Neural cell (in vitro differentiated cells): ENCODE measurements around the gene GVQW3. TPM values are rescaled to one million over a fixed set of nuclear protein-coding genes. Genes with fewer than 3 reads are reported as not detected.

Source experiments
- H2AFZ ChIP-seq: fragments of 200-600, 300-800 bp; sonication (generic), shearing (Covaris generic); 2 replicates; pipeline ENCODE4 v1.6.0; 2014; ENCODE audit warnings: low read depth, mild to moderate bottlenecking, antibody characterized with exemption, low read length, moderate library complexity
- H3F3A ChIP-seq: fragments of 200-600 bp; shearing (Covaris generic); 2 replicates; pipeline ENCODE4 v1.6.1; 2016; ENCODE audit warnings: mild to moderate bottlenecking, moderate library complexity, mixed read lengths, antibody characterized with exemption, low read length; ENCODE audit not compliant: insufficient read depth, poor library complexity, severe bottlenecking
- H3K27ac ChIP-seq: fragments of 200-600, 300-800 bp; sonication (generic), shearing (Covaris generic); 2 replicates; pipeline ENCODE4 v1.5.1; 2014; ENCODE audit warnings: mild to moderate bottlenecking, low read length, moderate library complexity
- H3K27me3 ChIP-seq: fragments of 300-800, 200-600 bp; sonication (generic), shearing (Covaris generic); 2 replicates; pipeline ENCODE4 v1.6.0; 2014; ENCODE audit warnings: mild to moderate bottlenecking, low read depth, low read length, moderate library complexity; ENCODE audit not compliant: insufficient read depth
- H3K36me3 ChIP-seq: fragments of 300-800, 200-600 bp; sonication (generic), shearing (Covaris generic); 2 replicates; pipeline ENCODE4 v1.5.1; 2014; ENCODE audit warnings: mild to moderate bottlenecking, antibody characterized with exemption, low read length, moderate library complexity; ENCODE audit not compliant: insufficient read depth
- H3K4me2 ChIP-seq: fragments of 300-800, 200-600 bp; sonication (generic), shearing (Covaris generic); 2 replicates; pipeline ENCODE4 v1.6.0; 2014; ENCODE audit warnings: mild to moderate bottlenecking, low read length
- H3K4me3 ChIP-seq: fragments of 300-800, 200-600 bp; sonication (generic), shearing (Covaris generic); 2 replicates; pipeline ENCODE4 v1.5.1; 2014; ENCODE audit warnings: mild to moderate bottlenecking, low read length, moderate library complexity
- H3K79me2 ChIP-seq: fragments of 200-600 bp; shearing (Covaris generic); replicated peaks from 2 replicates; pipeline ENCODE4 v1.6.0; 2014; ENCODE audit warnings: mild to moderate bottlenecking, low read length, moderate library complexity; ENCODE audit not compliant: insufficient read depth
- H3K9ac ChIP-seq: fragments of 300-800, 200-600 bp; sonication (generic), shearing (Covaris generic); 2 replicates; pipeline ENCODE4 v1.6.1; 2016; ENCODE audit warnings: mild to moderate bottlenecking, low read length, mixed read lengths
- H3K9me2 ChIP-seq: fragments of 200-600 bp; shearing (Covaris generic); 2 replicates; pipeline ENCODE4 v1.6.1; 2016; ENCODE audit warnings: mild to moderate bottlenecking, low read length, mixed read lengths; ENCODE audit not compliant: insufficient read depth
- H3K9me3 ChIP-seq: fragments of 200-600, 300-800 bp; sonication (generic), shearing (Covaris generic); 2 replicates; pipeline ENCODE4 v1.6.1; 2016; ENCODE audit warnings: mild to moderate bottlenecking, mixed run types, low read length, moderate library complexity, mixed read lengths
- H4K20me1 ChIP-seq: fragments of 200-600 bp; shearing (Covaris generic); 2 replicates; pipeline ENCODE4 v1.6.1; 2016; ENCODE audit warnings: mild to moderate bottlenecking, mixed run types; ENCODE audit not compliant: insufficient read depth
- CTCF ChIP-seq: fragments of 450-650 bp; IDR thresholded peaks from 2 replicates; pipeline ENCODE4 v1.5.1; 2014; ENCODE audit warnings: antibody characterized with exemption, mild to moderate bottlenecking, moderate library complexity; ENCODE audit not compliant: poor library complexity, severe bottlenecking
- EP300 ChIP-seq: fragments of 450-650 bp; conservative IDR thresholded peaks from 2 replicates; pipeline ENCODE4 v1.6.1; 2014; ENCODE audit warnings: antibody characterized with exemption, mild to moderate bottlenecking, moderate library complexity; ENCODE audit not compliant: poor library complexity, severe bottlenecking
- EZH2 ChIP-seq: fragments of 200-600, 300-800 bp; shearing (Covaris generic), sonication (generic); IDR thresholded peaks from 2 replicates; pipeline ENCODE4 v1.6.1; 2014; ENCODE audit warnings: antibody characterized with exemption, low read length, borderline replicate concordance, mild to moderate bottlenecking; ENCODE audit not compliant: insufficient read depth, poor library complexity, severe bottlenecking
- MXI1 ChIP-seq: fragments of 450-650 bp; conservative IDR thresholded peaks from 2 replicates; pipeline ENCODE4 v1.6.1; 2014; ENCODE audit warnings: antibody characterized with exemption, mild to moderate bottlenecking; ENCODE audit not compliant: poor library complexity, severe bottlenecking
- POLR2AphosphoS5 ChIP-seq: IDR thresholded peaks from 2 replicates; pipeline ENCODE4 v1.6.1; 2012
- RAD21 ChIP-seq: fragments of 450-650 bp; conservative IDR thresholded peaks from 2 replicates; pipeline ENCODE4 v1.6.1; 2014; ENCODE audit warnings: antibody characterized with exemption, mild to moderate bottlenecking, moderate library complexity
- REST ChIP-seq: IDR thresholded peaks from 2 replicates; pipeline ENCODE4 v1.6.1; 2012; ENCODE audit warnings: borderline replicate concordance
- SMC3 ChIP-seq: fragments of 450-650 bp; conservative IDR thresholded peaks from 2 replicates; pipeline ENCODE4 v1.6.1; 2014; ENCODE audit warnings: antibody characterized with exemption, mild to moderate bottlenecking, moderate library complexity; ENCODE audit not compliant: poor library complexity
- TAF1 ChIP-seq: IDR thresholded peaks from 2 replicates; pipeline ENCODE4 v1.6.1; 2012; ENCODE audit warnings: low read depth
- polyA plus RNA-seq: library from polyadenylated mRNA; depleted of rRNA; stranded (reverse); fragments of >200 nt; gene quantifications from 2 replicates; pipeline ENCODE4 v1.2.3, GENCODE V29; 2014

The GVQW3 gene
- polyA plus RNA-seq, 1 donor from 2014 or later = 17.2 TPM

GRCh38 chr11:76444384-76445120 lies 63.4 kb downstream of the GVQW3 start, which contains the start of gene EMSY:
EMSY (plus strand) TSS chr11:76445018; CDS start chr11:76446939, 1,921 bp downstream.
- Histone ChIP-seq H3K9me2 (no peaks in the 10 kb centered on the region), H4K20me1 (no peaks in the 10 kb centered on the region), H3K27me3 (no peaks in the 10 kb centered on the region), H3K79me2 (peaks cover 38% of the 10 kb centered on the region), H3K4me2 (peak within 1 kb of the TSS; percentile 71), H3F3A (no peaks in the 10 kb centered on the region), H3K9ac (peak within 1 kb of the TSS; percentile 98), H3K36me3 (no peaks in the 10 kb centered on the region), H3K4me3 (peak within 1 kb of the TSS; percentile 84), H3K27ac (peak within 1 kb of the TSS; percentile 97), H2AFZ (peak within 1 kb of the TSS; percentile 88), H3K9me3 (no peaks in the 10 kb centered on the region)
- TF ChIP-seq TAF1 (peak; percentile 98), POLR2AphosphoS5 (peak; percentile 99), REST (peak; percentile 96), SMC3 (peak; percentile 58), EZH2 (no peak), EP300 (peak; percentile 52), CTCF (peak; percentile 25), RAD21 (peak; percentile 50), MXI1 (peak; percentile 95)

GRCh38 chr11:76445121-76446084 lies 64.3 kb downstream of the GVQW3 start:
- Histone ChIP-seq H3K9me3 (no peaks in the 10 kb centered on the region), H3F3A (no peaks in the 10 kb centered on the region), H4K20me1 (no peaks in the 10 kb centered on the region), H3K79me2 (peaks cover 44% of the 10 kb centered on the region), H2AFZ (peak overlapping the region; percentile 88), H3K36me3 (peaks cover 4% of the 10 kb centered on the region), H3K4me2 (peak overlapping the region; percentile 53), H3K4me3 (peak overlapping the region; percentile 84), H3K9me2 (no peaks in the 10 kb centered on the region), H3K27me3 (no peaks in the 10 kb centered on the region), H3K9ac (peak overlapping the region; percentile 98), H3K27ac (peak overlapping the region; percentile 97)
- TF ChIP-seq EP300 (peak; percentile 18), REST (peak; percentile 42), MXI1 (peak; percentile 55), RAD21 (no peak), EZH2 (no peak), SMC3 (peak; percentile 48), POLR2AphosphoS5 (peak; percentile 77), TAF1 (no peak), CTCF (peak; percentile 60)
